Breast epithelium (tissue), 3 donors: ENCODE data around the gene RB1.

Experiments used
- POLR2A ChIP-seq: fragments of 450-650 bp; IDR thresholded peaks from one replicate; pipeline ENCODE4 v1.6.1; 2016; ENCODE audit warnings: antibody characterized with exemption, mild to moderate bottlenecking, moderate library complexity
- POLR2AphosphoS5 ChIP-seq, 3 donors: sonication (generic); formaldehyde crosslinking; IDR thresholded peaks; one replicate each; pipeline ENCODE4 v1.6.1; 2017; ENCODE audit warnings: antibody characterized with exemption in 3 of 3
- TF ChIP-seq, protein P1 (sequence below), 3 donors: fragments of 450-650 bp; IDR thresholded peaks; one replicate each; pipeline ENCODE4 v1.5.1; 2016 to 2017; ENCODE audit warnings: antibody characterized with exemption in 3 of 3, mild to moderate bottlenecking in 3 of 3, moderate library complexity in 3 of 3

DNA sequence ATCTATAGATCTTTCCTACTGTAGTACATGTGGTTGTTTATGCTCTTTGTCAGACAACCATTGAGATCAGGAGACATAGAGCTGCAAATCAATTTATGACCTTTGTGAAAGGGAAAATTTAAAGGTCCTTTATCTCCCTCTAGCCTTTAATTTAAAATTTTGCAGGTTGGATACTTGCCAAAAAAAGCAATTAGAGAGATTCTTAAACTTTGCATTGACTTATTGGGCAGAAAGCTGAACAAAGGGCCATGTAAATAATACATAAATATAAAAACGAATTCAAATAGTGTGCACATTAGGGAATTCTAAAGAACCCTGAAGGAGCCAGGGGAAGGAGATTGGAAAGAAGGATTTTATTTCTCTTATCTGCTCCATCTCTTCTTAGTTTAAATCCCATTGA is 22.0 kb upstream of the RB1 start:
- TF ChIP-seq, protein P1, sequence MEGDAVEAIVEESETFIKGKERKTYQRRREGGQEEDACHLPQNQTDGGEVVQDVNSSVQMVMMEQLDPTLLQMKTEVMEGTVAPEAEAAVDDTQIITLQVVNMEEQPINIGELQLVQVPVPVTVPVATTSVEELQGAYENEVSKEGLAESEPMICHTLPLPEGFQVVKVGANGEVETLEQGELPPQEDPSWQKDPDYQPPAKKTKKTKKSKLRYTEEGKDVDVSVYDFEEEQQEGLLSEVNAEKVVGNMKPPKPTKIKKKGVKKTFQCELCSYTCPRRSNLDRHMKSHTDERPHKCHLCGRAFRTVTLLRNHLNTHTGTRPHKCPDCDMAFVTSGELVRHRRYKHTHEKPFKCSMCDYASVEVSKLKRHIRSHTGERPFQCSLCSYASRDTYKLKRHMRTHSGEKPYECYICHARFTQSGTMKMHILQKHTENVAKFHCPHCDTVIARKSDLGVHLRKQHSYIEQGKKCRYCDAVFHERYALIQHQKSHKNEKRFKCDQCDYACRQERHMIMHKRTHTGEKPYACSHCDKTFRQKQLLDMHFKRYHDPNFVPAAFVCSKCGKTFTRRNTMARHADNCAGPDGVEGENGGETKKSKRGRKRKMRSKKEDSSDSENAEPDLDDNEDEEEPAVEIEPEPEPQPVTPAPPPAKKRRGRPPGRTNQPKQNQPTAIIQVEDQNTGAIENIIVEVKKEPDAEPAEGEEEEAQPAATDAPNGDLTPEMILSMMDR (IDR thresholded peaks at IDR 0.05): no peak
- no peak for TF ChIP-seq POLR2A
- TF ChIP-seq POLR2AphosphoS5 (IDR thresholded peaks at IDR 0.05): no peak
